Activated naive CD8-positive, alpha-beta T cell treated with anti-CD3 and anti-CD28 coated beads, Interleukin-2, amount 10 ng/mL, durations not matched to agents 7 days and 5 days (primary cell): Measurements from ENCODE around the gene KPNA3. TPM values are rescaled to one million over a fixed set of nuclear protein-coding genes. Genes with fewer than 3 reads are reported as not detected.
"Not testable (repeated sequence)": the region's sequence is repeated elsewhere in the genome, so short reads cannot be mapped to it uniquely, and the experiment has no call there.

Experiments used
- ATAC-seq: fragments of 150-1000 bp; cut with Tn5 transposase; one replicate; pipeline ENCODE4 v1.10.0; 2021; ENCODE audit warnings: low read depth, moderate library complexity
- POLR2A ChIA-PET: fragments of 350-600 bp; sonication (Branson Sonifier 250); formaldehyde crosslinking; loops from one replicate; lab custom pipeline; 2021; ENCODE audit warnings: antibody characterized with exemption; lab: Charles Lee
- DNase-seq: peaks from one replicate; pipeline ENCODE4 v3.0.0; 2021
- H3K27ac Mint-ChIP-seq: one replicate; pipeline ENCODE4 v1.8.0; 2022; ENCODE audit warnings: mild to moderate bottlenecking, mixed read lengths
- H3K27me3 Mint-ChIP-seq: one replicate; pipeline ENCODE4 v1.8.0; 2022; ENCODE audit warnings: mild to moderate bottlenecking, moderate library complexity, mixed read lengths
- H3K36me3 Mint-ChIP-seq: one replicate; pipeline ENCODE4 v1.8.0; 2021; ENCODE audit warnings: mild to moderate bottlenecking, mixed read lengths
- H3K4me1 Mint-ChIP-seq: one replicate; pipeline ENCODE4 v1.8.0; 2021; ENCODE audit warnings: mixed read lengths
- H3K4me3 Mint-ChIP-seq: one replicate; pipeline ENCODE4 v1.8.0; 2022; ENCODE audit warnings: mild to moderate bottlenecking, moderate library complexity, mixed read lengths
- H3K9me3 Mint-ChIP-seq: one replicate; pipeline ENCODE4 v1.8.0; 2021; ENCODE audit warnings: mixed read lengths
- total RNA-seq, 2 experiments: library from RNA; stranded (reverse); gene quantifications; one replicate each; pipeline ENCODE4 v1.2.3, GENCODE V29; 2021

The KPNA3 gene
- total RNA-seq, 2 experiments from 2014 or later: 27.8 to 28.1 TPM

GRCh38 chr13:49704264-49704663 is 88.2 kb downstream of the KPNA3 start:
- DNase-seq, H3K4me3 Mint-ChIP-seq, H3K27me3 Mint-ChIP-seq, H3K9me3 Mint-ChIP-seq, H3K27ac Mint-ChIP-seq, ATAC-seq, H3K4me1 Mint-ChIP-seq, POLR2A ChIA-PET: not testable (repeated sequence)
- peaks cover 18% of the 10 kb centered on the region for H3K36me3 Mint-ChIP-seq

GRCh38 chr13:49701491-49701890 is 91.0 kb downstream of the KPNA3 start:
- no peaks in the 10 kb centered on the region for H3K27me3 Mint-ChIP-seq

GRCh38 chr13:49697468-49697867 is 95.0 kb downstream of the KPNA3 start:
- ATAC-seq: no peak
- Mint-ChIP-seq H3K9me3 (no peaks in the 10 kb centered on the region), H3K4me3 (no peak overlapping the region), H3K36me3 (peaks cover 12% of the 10 kb centered on the region), H3K27me3 (no peaks in the 10 kb centered on the region), H3K27ac (no peak overlapping the region), H3K4me1 (peaks cover 4% of the 10 kb centered on the region)
- no peak for DNase-seq
- POLR2A ChIA-PET: no interaction called here

More at GRCh38 chr13:49701491-49701890, 91.0 kb downstream of the KPNA3 start:
- Mint-ChIP-seq H3K27ac (no peak overlapping the region), H3K4me1 (no peaks in the 10 kb centered on the region), H3K36me3 (peaks cover 13% of the 10 kb centered on the region), H3K9me3 (no peaks in the 10 kb centered on the region), H3K4me3 (no peak overlapping the region)
- POLR2A ChIA-PET: no interaction called here
- no peak for ATAC-seq
- no peak for DNase-seq

- POLR2A ChIA-PET: interaction anchor here (1.3 kb wide), 1 partner anchor 97 kb away, joined by 3 read pairs; no protein-coding TSS in a partner anchor
- DNase-seq (no peak), ATAC-seq (no peak)
- H3K36me3 Mint-ChIP-seq: peaks cover 3% of the 10 kb centered on the region
- H3K4me1 Mint-ChIP-seq: peaks cover 16% of the 10 kb centered on the region
- H3K9me3 Mint-ChIP-seq: no peaks in the 10 kb centered on the region
- H3K27ac Mint-ChIP-seq: no peak overlapping the region
- no peaks in the 10 kb centered on the region for H3K27me3 Mint-ChIP-seq
- H3K4me3 Mint-ChIP-seq: no peak overlapping the region
These were observed 98.0 kb downstream of the KPNA3 start for GRCh38 chr13:49694446-49694845.

GRCh38 chr13:49693877-49694276 is 98.6 kb downstream of the KPNA3 start:
- POLR2A ChIA-PET: interaction anchor here (1.3 kb wide), 1 partner anchor 98 kb away, joined by 3 read pairs; no protein-coding TSS in a partner anchor
- ATAC-seq: no peak
- H3K4me3 Mint-ChIP-seq: no peak overlapping the region
- DNase-seq: no peak
- peaks cover 16% of the 10 kb centered on the region for H3K4me1 Mint-ChIP-seq
- no peak overlapping the region for H3K27ac Mint-ChIP-seq
- no peaks in the 10 kb centered on the region for H3K27me3 Mint-ChIP-seq
- H3K9me3 Mint-ChIP-seq: no peaks in the 10 kb centered on the region
- H3K36me3 Mint-ChIP-seq: peaks cover 4% of the 10 kb centered on the region

- POLR2A ChIA-PET: interaction anchor here (1.3 kb wide), 1 partner anchor 98 kb away, joined by 3 read pairs; no protein-coding TSS in a partner anchor
- Mint-ChIP-seq H3K36me3 (peaks cover 7% of the 10 kb centered on the region), H3K4me3 (no peak overlapping the region), H3K27ac (no peak overlapping the region), H3K27me3 (no peaks in the 10 kb centered on the region), H3K9me3 (no peaks in the 10 kb centered on the region), H3K4me1 (peaks cover 16% of the 10 kb centered on the region)
- DNase-seq (no peak), ATAC-seq (no peak)
These were observed 99.2 kb downstream of the KPNA3 start for GRCh38 chr13:49693191-49693733.

GRCh38 chr13:49690995-49691784 is 101.3 kb downstream of the KPNA3 start, which contains the start of gene EBPL:
Gene EBPL (minus strand): TSS chr13:49691486. CDS start chr13:49691424, 62 bp downstream.
- Mint-ChIP-seq H3K27me3 (no peaks in the 10 kb centered on the region), H3K36me3 (peaks cover 10% of the 10 kb centered on the region), H3K9me3 (no peaks in the 10 kb centered on the region), H3K4me3 (peak within 1 kb of the TSS; percentile 80), H3K4me1 (peaks cover 21% of the 10 kb centered on the region), H3K27ac (peak within 1 kb of the TSS; percentile 77)
- peak; percentile 99 for ATAC-seq
- DNase-seq: peak; percentile 91
- POLR2A ChIA-PET: interaction anchor here (0.6 to 1.4 kb wide), 7 partner anchors 10 to 1220 kb away, joined by 3 to 20 read pairs (median 3); partner anchors contain the start of genes CAB39L and KPNA3

GRCh38 chr13:49690133-49690994 is 102.1 kb downstream of the KPNA3 start:
- Mint-ChIP-seq H3K4me3 (peak overlapping the region; percentile 80), H3K27ac (peak overlapping the region; percentile 76), H3K36me3 (peaks cover 15% of the 10 kb centered on the region), H3K9me3 (no peaks in the 10 kb centered on the region), H3K27me3 (no peaks in the 10 kb centered on the region), H3K4me1 (peaks cover 21% of the 10 kb centered on the region)
- ATAC-seq: no peak
- POLR2A ChIA-PET: interaction anchor here (1.0 to 1.4 kb wide), 4 partner anchors 10 to 247 kb away, joined by 3 to 20 read pairs (median 4); partner anchors contain the start of genes CAB39L and KPNA3
- no peak for DNase-seq

- no peak for ATAC-seq
- POLR2A ChIA-PET: no interaction called here
- peaks cover 17% of the 10 kb centered on the region for H3K36me3 Mint-ChIP-seq
- no peak for DNase-seq
- H3K27me3 Mint-ChIP-seq: no peaks in the 10 kb centered on the region
- no peaks in the 10 kb centered on the region for H3K9me3 Mint-ChIP-seq
- no peak overlapping the region for H3K4me3 Mint-ChIP-seq
- peaks cover 5% of the 10 kb centered on the region for H3K4me1 Mint-ChIP-seq
- no peak overlapping the region for H3K27ac Mint-ChIP-seq
These were observed 109.0 kb downstream of the KPNA3 start for GRCh38 chr13:49683489-49683888.

GRCh38 chr13:49681842-49682435 is 110.5 kb downstream of the KPNA3 start:
- ATAC-seq: no peak

GRCh38 chr13:49679246-49679645 is 113.2 kb downstream of the KPNA3 start:
- H3K36me3 Mint-ChIP-seq: peaks cover 8% of the 10 kb centered on the region
- no peak overlapping the region for H3K4me3 Mint-ChIP-seq
- POLR2A ChIA-PET: interaction anchor here (1.2 kb wide), 1 partner anchor 12 kb away, joined by 3 read pairs; the partner anchor contains the start of gene EBPL
- H3K27me3 Mint-ChIP-seq: no peaks in the 10 kb centered on the region
- ATAC-seq: no peak
- DNase-seq: no peak
- no peaks in the 10 kb centered on the region for H3K4me1 Mint-ChIP-seq
- H3K9me3 Mint-ChIP-seq: no peaks in the 10 kb centered on the region
- H3K27ac Mint-ChIP-seq: no peak overlapping the region

More at GRCh38 chr13:49681842-49682435, 110.5 kb downstream of the KPNA3 start:
- Mint-ChIP-seq H3K4me1 (no peaks in the 10 kb centered on the region), H3K27ac (no peak overlapping the region), H3K27me3 (no peaks in the 10 kb centered on the region), H3K9me3 (no peaks in the 10 kb centered on the region), H3K4me3 (no peak overlapping the region), H3K36me3 (peaks cover 11% of the 10 kb centered on the region)
- POLR2A ChIA-PET: interaction anchor here (0.9 kb wide), 1 partner anchor 10 kb away, joined by 4 read pairs; the partner anchor contains the start of gene EBPL
- no peak for DNase-seq

GRCh38 chr13:49678191-49678914 is 114.1 kb downstream of the KPNA3 start:
- DNase-seq: no peak
- Mint-ChIP-seq H3K27me3 (no peaks in the 10 kb centered on the region), H3K27ac (no peak overlapping the region), H3K36me3 (peaks cover 6% of the 10 kb centered on the region), H3K4me3 (no peak overlapping the region), H3K4me1 (no peaks in the 10 kb centered on the region), H3K9me3 (no peaks in the 10 kb centered on the region)
- POLR2A ChIA-PET: no interaction called here
- ATAC-seq: no peak
